ENCODE data around the gene ZBTB8OS.

ZBTB8OS gene

DNA sequence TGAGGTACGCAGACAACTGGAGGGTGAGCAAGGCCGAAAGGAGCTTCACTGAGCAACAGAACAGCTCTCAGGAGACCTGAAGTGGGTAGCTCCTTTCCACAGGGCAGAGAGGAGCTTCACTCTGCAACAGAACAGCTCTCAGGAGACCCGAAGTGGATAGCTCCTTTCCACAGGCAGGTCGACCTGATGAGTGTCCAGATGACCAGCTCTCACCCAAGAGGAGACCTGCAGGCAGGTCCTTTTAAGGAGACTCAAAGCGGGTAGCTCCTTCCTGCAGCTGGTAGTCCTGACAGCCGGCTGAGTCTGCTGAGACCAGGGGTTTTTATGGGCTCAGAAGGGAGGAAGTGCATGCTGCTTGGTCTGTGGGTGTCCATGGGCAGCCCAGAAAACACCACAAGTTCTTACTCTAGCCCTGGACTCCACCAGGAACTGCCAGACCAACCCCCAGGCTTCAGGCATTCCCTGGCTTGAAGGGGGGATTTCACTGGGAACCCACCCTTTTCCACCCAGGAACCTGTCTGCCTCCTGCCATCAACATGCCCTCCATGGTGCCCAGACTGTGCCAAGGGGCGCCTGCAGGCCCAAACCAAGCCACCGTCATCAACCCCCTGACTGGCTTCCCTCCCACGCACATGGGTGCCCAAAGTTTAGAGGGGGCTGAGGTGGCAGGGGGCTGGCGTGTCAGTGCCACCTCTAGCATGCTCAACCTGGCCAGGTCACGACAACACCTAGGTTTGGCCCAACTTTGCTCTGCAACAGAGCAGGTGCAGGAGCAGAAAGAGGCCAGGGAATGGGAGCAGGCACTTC lies 43.6 kb downstream of the ZBTB8OS start:
- DNase-seq, result no peak

DNA sequence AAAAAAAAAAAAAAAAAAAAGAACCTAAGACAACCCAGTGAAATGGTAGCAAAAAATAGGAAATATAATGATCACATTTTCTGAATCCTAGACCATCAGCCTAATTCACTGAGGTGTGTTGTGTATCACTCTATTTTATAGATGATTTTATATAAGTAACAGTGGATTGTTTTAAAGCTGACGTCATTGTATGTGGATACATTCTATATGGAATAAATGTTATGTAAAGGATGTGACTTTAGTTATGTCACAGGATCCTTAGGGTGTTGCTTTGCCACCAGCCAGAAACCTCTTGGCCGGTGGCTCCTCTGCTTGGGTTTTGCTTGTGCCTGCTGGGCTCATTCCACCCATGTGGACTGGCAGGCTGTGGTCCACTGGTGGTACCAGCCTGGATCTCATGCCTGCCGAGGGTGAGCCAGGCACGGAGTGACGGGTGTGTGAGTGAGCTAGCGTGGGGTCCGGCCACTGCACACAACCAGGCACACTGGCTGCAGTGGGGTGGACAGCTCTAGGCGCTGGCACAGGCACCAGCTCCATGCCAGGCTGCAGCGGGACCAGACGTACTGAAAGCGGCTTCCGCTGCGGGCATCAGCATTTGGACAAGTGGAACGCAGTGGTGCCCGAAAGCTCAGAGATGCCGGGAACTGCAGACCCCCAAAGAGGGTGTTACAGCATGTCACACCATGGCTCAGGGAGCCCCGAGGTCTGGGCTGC lies 44.5 kb downstream of the ZBTB8OS start:
- no peak for DNase-seq

DNA sequence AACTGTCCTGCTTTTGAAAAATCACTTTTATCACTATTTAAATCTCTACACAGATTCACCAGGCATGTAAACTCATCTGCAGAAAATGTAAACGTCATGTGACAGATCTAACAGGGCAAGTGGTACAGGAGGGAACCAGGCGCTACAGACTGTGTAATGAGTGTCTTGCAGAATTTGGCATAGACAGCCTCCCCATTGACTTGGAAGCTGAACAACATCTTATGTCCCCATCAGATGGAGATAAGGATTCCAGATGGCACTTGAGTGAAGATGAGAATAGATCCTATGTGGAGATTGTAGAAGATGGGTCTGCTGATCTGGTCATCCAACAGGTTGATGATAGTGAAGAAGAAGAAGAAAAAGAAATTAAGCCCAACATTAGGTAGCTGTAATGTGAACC lies 50.3 kb downstream of the ZBTB8OS start:
- no peak for DNase-seq

DNA sequence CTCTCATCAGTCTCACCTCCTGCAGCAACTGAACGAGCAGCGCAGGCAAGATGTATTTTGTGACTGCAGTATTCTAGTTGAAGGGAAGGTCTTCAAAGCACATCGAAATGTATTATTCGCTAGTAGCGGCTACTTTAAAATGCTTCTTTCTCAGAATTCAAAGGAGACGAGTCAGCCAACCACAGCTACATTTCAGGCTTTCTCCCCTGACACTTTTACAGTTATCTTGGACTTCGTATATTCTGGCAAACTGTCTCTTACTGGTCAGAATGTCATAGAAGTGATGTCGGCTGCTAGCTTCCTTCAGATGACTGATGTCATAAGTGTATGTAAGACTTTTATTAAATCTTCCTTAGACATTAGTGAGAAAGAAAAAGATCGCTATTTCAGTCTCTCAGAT lies 57.4 kb downstream of the ZBTB8OS start:
- no peak for DNase-seq

DNA sequence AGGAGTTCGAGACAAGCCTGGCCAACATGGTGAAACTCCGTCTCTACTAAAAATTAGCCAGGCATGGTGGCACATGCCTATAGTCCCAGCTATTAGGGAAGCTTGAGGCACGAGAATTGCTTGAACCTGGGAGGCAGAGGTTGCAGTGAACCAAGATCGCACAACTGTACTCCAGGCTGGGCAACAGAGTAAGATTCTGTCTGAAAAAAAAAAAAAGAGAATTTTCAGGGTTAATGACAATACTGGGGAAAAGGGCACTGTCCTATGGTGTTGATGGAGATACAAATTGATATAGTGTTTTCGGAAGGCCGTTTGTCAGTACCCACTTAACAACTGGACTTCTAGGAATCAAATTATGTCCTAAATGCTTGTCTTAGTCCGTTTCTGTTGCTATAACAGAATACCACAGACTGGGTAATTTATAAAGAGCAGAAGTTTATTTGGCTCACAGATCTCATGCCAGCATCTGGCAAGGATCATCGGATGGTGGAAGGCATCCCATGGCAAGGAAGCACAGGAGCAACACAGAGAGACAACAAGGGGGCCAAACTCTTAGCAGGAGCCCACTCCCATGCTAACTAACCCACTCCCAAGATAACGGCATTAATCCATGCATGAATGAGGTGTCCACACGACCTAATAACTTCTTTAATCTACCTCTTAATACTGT lies 69.9 kb downstream of the ZBTB8OS start:
- no peak for DNase-seq

Measured in NCI-H2081 (cell line).